ENCODE results near the gene CD2. TPM values are rescaled to one million over a fixed set of nuclear protein-coding genes. Genes with fewer than 3 reads are reported as not detected.

The CD2 gene
- total RNA-seq, 1 experiment from 2014 or later, result not detected

GRCh38 chr1:116769994-116770393 is 15.8 kb downstream of the CD2 start:
- CTCF ChIA-PET, result interaction anchor here (0.8 kb wide), 1 partner anchor 32 kb away, joined by 4 read pairs; no protein-coding TSS in a partner anchor
- intact Hi-C loops (cut with micrococcal nuclease; ENCODE audit: unreplicated experiment), result no loop called here
- POLR2A ChIA-PET (ENCODE audit: low non-redundant PET), result no interaction called here

DNA sequence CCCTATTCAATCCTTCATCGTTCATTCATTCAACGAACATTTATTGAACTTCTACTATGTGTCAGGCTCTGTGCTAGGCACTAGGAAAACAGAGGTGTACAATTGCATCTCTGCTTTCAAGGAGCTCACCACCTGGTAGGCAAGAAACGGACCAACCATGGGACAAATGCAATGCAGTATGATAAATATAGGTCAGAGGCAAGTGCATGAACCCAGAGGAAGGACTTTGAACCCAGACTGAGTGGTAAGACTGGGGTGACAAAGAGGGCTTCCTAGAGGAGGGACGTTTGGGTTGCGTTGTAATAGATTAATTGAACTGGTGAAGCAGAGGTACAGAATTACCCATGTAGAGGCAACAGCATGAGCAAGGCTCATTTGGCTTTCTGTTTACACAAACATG is 16.4 kb downstream of the CD2 start:
- no TSS peak for BruUV-seq (replicated peaks)
- TF ChIP-seq EZH2 (IDR thresholded peaks at IDR 0.05; ENCODE audit: borderline replicate concordance, low read depth, low read length, poor library complexity, severe bottlenecking), result no peak
- TF ChIP-seq, protein P1, sequence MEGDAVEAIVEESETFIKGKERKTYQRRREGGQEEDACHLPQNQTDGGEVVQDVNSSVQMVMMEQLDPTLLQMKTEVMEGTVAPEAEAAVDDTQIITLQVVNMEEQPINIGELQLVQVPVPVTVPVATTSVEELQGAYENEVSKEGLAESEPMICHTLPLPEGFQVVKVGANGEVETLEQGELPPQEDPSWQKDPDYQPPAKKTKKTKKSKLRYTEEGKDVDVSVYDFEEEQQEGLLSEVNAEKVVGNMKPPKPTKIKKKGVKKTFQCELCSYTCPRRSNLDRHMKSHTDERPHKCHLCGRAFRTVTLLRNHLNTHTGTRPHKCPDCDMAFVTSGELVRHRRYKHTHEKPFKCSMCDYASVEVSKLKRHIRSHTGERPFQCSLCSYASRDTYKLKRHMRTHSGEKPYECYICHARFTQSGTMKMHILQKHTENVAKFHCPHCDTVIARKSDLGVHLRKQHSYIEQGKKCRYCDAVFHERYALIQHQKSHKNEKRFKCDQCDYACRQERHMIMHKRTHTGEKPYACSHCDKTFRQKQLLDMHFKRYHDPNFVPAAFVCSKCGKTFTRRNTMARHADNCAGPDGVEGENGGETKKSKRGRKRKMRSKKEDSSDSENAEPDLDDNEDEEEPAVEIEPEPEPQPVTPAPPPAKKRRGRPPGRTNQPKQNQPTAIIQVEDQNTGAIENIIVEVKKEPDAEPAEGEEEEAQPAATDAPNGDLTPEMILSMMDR (conservative IDR thresholded peaks at IDR 0.05; ENCODE audit: low read depth, low read length), result no peak
- intact Hi-C loops (cut with micrococcal nuclease; ENCODE audit: unreplicated experiment), result no loop called here

More at GRCh38 chr1:116769994-116770393, 15.8 kb downstream of the CD2 start:
- DNase-seq (ENCODE audit: low spot score), result no peak
- BruUV-seq (replicated peaks), result no TSS peak
- Histone ChIP-seq H3K27me3 (replicated peaks; ENCODE audit: insufficient read depth, low read depth, low read length, poor library complexity) (peaks cover 5% of the 10 kb centered on the region), H3K27ac (ENCODE audit: low read depth, low read length, poor library complexity, severe bottlenecking) (no peak overlapping the region), H3K4me3 (ENCODE audit: low read depth, low read length, poor library complexity, severe bottlenecking) (no peak overlapping the region), H3K36me3 (ENCODE audit: insufficient read depth, low read length, poor library complexity, severe bottlenecking) (no peaks in the 10 kb centered on the region), H3K4me1 (ENCODE audit: insufficient read depth, low read length, poor library complexity, severe bottlenecking) (no peaks in the 10 kb centered on the region), H3K9me3 (ENCODE audit: low read depth, low read length, poor library complexity, severe bottlenecking) (peaks cover 6% of the 10 kb centered on the region)
- TF ChIP-seq EZH2 (IDR thresholded peaks at IDR 0.05; ENCODE audit: borderline replicate concordance, low read depth, low read length, poor library complexity, severe bottlenecking), result no peak
- TF ChIP-seq, protein P1 (conservative IDR thresholded peaks at IDR 0.05; ENCODE audit: low read depth, low read length), result no peak

GRCh38 chr1:116771997-116772647 is 17.9 kb downstream of the CD2 start:
- Histone ChIP-seq H3K9me3 (ENCODE audit: low read depth, low read length, poor library complexity, severe bottlenecking) (peaks cover 6% of the 10 kb centered on the region), H3K27ac (ENCODE audit: low read depth, low read length, poor library complexity, severe bottlenecking) (no peak overlapping the region), H3K4me3 (ENCODE audit: low read depth, low read length, poor library complexity, severe bottlenecking) (no peak overlapping the region), H3K36me3 (ENCODE audit: insufficient read depth, low read length, poor library complexity, severe bottlenecking) (no peaks in the 10 kb centered on the region), H3K4me1 (ENCODE audit: insufficient read depth, low read length, poor library complexity, severe bottlenecking) (no peaks in the 10 kb centered on the region), H3K27me3 (replicated peaks; ENCODE audit: insufficient read depth, low read depth, low read length, poor library complexity) (peaks cover 5% of the 10 kb centered on the region)
- CTCF ChIA-PET, result no interaction called here
- POLR2A ChIA-PET (ENCODE audit: low non-redundant PET), result no interaction called here
- TF ChIP-seq, protein P1 (conservative IDR thresholded peaks at IDR 0.05; ENCODE audit: low read depth, low read length), result no peak
- TF ChIP-seq EZH2 (IDR thresholded peaks at IDR 0.05; ENCODE audit: borderline replicate concordance, low read depth, low read length, poor library complexity, severe bottlenecking), result no peak
- BruUV-seq (replicated peaks), result no TSS peak
- DNase-seq (ENCODE audit: low spot score), result no peak
- intact Hi-C loops (cut with micrococcal nuclease; ENCODE audit: unreplicated experiment), result no loop called here

More for the DNA sequence above, 16.4 kb downstream of the CD2 start:
- ChIA-PET POLR2A (ENCODE audit: low non-redundant PET) (no interaction called here), CTCF (no interaction called here)
- no peak overlapping the region for H3K27ac ChIP-seq (ENCODE audit: low read depth, low read length, poor library complexity, severe bottlenecking)
- no peaks in the 10 kb centered on the region for H3K36me3 ChIP-seq (ENCODE audit: insufficient read depth, low read length, poor library complexity, severe bottlenecking)
- DNase-seq (ENCODE audit: low spot score), result no peak
- peaks cover 5% of the 10 kb centered on the region for H3K27me3 ChIP-seq (replicated peaks; ENCODE audit: insufficient read depth, low read depth, low read length, poor library complexity)
- H3K4me1 ChIP-seq (ENCODE audit: insufficient read depth, low read length, poor library complexity, severe bottlenecking), result no peaks in the 10 kb centered on the region
- H3K9me3 ChIP-seq (ENCODE audit: low read depth, low read length, poor library complexity, severe bottlenecking), result peaks cover 6% of the 10 kb centered on the region
- H3K4me3 ChIP-seq (ENCODE audit: low read depth, low read length, poor library complexity, severe bottlenecking), result no peak overlapping the region

Measured in A673 (cell line).